ENCODE results near the gene KLK12.

- TF ChIP-seq POLR2A (IDR thresholded peaks at IDR 0.05), result no peak
- TF ChIP-seq, protein P1, sequence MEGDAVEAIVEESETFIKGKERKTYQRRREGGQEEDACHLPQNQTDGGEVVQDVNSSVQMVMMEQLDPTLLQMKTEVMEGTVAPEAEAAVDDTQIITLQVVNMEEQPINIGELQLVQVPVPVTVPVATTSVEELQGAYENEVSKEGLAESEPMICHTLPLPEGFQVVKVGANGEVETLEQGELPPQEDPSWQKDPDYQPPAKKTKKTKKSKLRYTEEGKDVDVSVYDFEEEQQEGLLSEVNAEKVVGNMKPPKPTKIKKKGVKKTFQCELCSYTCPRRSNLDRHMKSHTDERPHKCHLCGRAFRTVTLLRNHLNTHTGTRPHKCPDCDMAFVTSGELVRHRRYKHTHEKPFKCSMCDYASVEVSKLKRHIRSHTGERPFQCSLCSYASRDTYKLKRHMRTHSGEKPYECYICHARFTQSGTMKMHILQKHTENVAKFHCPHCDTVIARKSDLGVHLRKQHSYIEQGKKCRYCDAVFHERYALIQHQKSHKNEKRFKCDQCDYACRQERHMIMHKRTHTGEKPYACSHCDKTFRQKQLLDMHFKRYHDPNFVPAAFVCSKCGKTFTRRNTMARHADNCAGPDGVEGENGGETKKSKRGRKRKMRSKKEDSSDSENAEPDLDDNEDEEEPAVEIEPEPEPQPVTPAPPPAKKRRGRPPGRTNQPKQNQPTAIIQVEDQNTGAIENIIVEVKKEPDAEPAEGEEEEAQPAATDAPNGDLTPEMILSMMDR (IDR thresholded peaks at IDR 0.05), result no peak
These were observed 53.1 kb downstream of the KLK12 start for GRCh38 chr19:50981587-50982146.
